RPMI8226 (cell line): ENCODE data around the gene SOX18.

Experiments used
- DNase-seq: peaks from one replicate; pipeline ENCODE4 v3.0.0-alpha.2; 2015

SOX18 gene

GRCh38 chr20:64080013-64080812 lies 30.8 kb upstream of the SOX18 start, which contains the start of gene OPRL1:
OPRL1 (plus strand) TSS chr20:64080082; CDS start chr20:64092721, 12,639 bp downstream.
- no peak for DNase-seq

- peak; percentile 85 for DNase-seq
Observed at GRCh38 chr20:64079273-64080012, 30.0 kb upstream of the SOX18 start, which contains the start of gene RGS19. RGS19 (minus strand) TSS chr20:64079518; CDS start chr20:64076886, 2,632 bp downstream.

- no peak for DNase-seq
Observed at GRCh38 chr20:64078934-64079272, 29.5 kb upstream of the SOX18 start.

- no peak for DNase-seq
Observed at GRCh38 chr20:64077876-64078551, 28.6 kb upstream of the SOX18 start.

GRCh38 chr20:64077541-64077875 lies 28.1 kb upstream of the SOX18 start:
- no peak for DNase-seq

- no peak for DNase-seq
Observed at GRCh38 chr20:64077094-64077493, 27.7 kb upstream of the SOX18 start.

GRCh38 chr20:64076061-64076997 lies 26.9 kb upstream of the SOX18 start:
- DNase-seq: no peak

GRCh38 chr20:64075556-64075955 lies 26.1 kb upstream of the SOX18 start:
- no peak for DNase-seq

- DNase-seq: no peak
Observed at GRCh38 chr20:64074963-64075362, 25.5 kb upstream of the SOX18 start.

GRCh38 chr20:64074184-64074789 lies 24.8 kb upstream of the SOX18 start:
- no peak for DNase-seq

- no peak for DNase-seq
Observed at GRCh38 chr20:64073476-64074183, 24.2 kb upstream of the SOX18 start.

GRCh38 chr20:64072498-64073063 lies 23.1 kb upstream of the SOX18 start:
- no peak for DNase-seq

- DNase-seq: no peak
Observed at GRCh38 chr20:64071341-64072332, 22.2 kb upstream of the SOX18 start.

GRCh38 chr20:64070244-64070993 lies 21.0 kb upstream of the SOX18 start:
- DNase-seq: no peak

- DNase-seq: no peak
Observed at GRCh38 chr20:64069614-64070243, 20.3 kb upstream of the SOX18 start.

- DNase-seq: no peak
Observed at GRCh38 chr20:64069209-64069613, 19.8 kb upstream of the SOX18 start.

GRCh38 chr20:64068386-64069208 lies 19.2 kb upstream of the SOX18 start:
- no peak for DNase-seq
